SK-N-MC (cell line): Measurements from ENCODE around the gene LCP2.

Experiments used
- EZH2 ChIP-seq: fragments of 200-600 bp; sonication (generic); IDR thresholded peaks from one replicate; pipeline ENCODE4 v1.6.1; 2017; ENCODE audit warnings: antibody characterized with exemption
- FOXP2 ChIP-seq: optimal IDR thresholded peaks from 2 replicates; pipeline ENCODE3; 2011; ENCODE audit warnings: mild to moderate bottlenecking, moderate library complexity; ENCODE audit not compliant: insufficient read depth; ENCODE audit errors: extremely low read length, control extremely low read depth
- POLR2AphosphoS5 ChIP-seq: IDR thresholded peaks from 2 replicates; pipeline ENCODE4 v1.6.1; 2012; ENCODE audit warnings: mild to moderate bottlenecking, low read depth, low read length, borderline replicate concordance

DNA sequence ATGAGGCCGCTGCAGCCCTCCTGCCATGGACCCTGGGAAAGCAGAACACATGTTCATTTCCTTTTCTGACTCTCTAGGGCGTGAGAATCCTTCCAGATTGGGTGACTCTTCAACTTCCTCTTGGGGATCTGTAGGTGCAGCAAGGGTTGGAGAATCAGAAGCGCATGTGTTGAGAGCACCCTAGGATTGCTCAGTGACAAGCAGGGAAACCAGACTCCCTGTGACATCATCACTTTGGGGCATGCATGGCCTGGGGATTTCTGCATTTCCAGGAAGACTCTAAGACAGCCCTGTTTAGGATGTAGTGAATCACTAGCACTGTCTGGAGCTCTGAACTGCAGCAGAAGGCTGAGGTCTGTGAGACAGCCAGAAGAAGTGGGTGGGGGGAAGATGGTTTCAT is 15.1 kb upstream of the LCP2 start:
- no peak for TF ChIP-seq FOXP2
- no peak for TF ChIP-seq POLR2AphosphoS5
- no peak for TF ChIP-seq EZH2
